IMR-90 (cell line): ENCODE measurements around the gene ALKBH6. TPM values are rescaled to one million over a fixed set of nuclear protein-coding genes. Genes with fewer than 3 reads are reported as not detected.

Experiments
- ATAC-seq: fragments of 200-7000 bp; cut with Tn5 transposase; 2 replicates; pipeline ENCODE4 v1.9.1; 2020; ENCODE audit warnings: low read depth, mild to moderate bottlenecking, moderate library complexity
- BruUV-seq: library from RNA; stranded (reverse); fragments of 400-500 nt; replicated peaks from 2 replicates; lab custom pipeline; 2021; lab: Mats Ljungman, UMichigan
- CTCF ChIA-PET: fragments of 300-600 bp; formaldehyde crosslinking; extraction: SDS; loops from one replicate; lab custom pipeline; 2021; ENCODE audit warnings: antibody characterized with exemption; lab: Yijun Ruan, JAX
- POLR2A ChIA-PET: fragments of 300-600 bp; sonication (Branson Sonifier 250); formaldehyde crosslinking; loops from one replicate; lab custom pipeline; 2022; ENCODE audit warnings: antibody characterized with exemption; ENCODE audit not compliant: unreplicated experiment; lab: Charles Lee
- DNase-seq: peaks from one replicate; pipeline ENCODE4 v3.0.0; 2013
- H2AFZ ChIP-seq: replicated peaks from 2 replicates; pipeline ENCODE3; 2013; ENCODE audit warnings: low read length, mild to moderate bottlenecking; ENCODE audit not compliant: poor library complexity
- H2AK5ac ChIP-seq: 2 replicates; pipeline ENCODE4 v1.6.1; 2013; ENCODE audit warnings: low read depth, low read length, inconsistent platforms
- H2AK9ac ChIP-seq: replicated peaks from 2 replicates; pipeline ENCODE3; 2013; ENCODE audit warnings: mild to moderate bottlenecking, low read depth, low read length, moderate library complexity; ENCODE audit not compliant: poor library complexity
- H2BK120ac ChIP-seq: 2 replicates; pipeline ENCODE4 v1.6.1; 2013; ENCODE audit warnings: low read depth, low read length, inconsistent platforms
- H2BK15ac ChIP-seq: 3 replicates; pipeline ENCODE4 v1.6.1; 2013; ENCODE audit warnings: low read depth, low read length, inconsistent platforms
- H2BK20ac ChIP-seq: 2 replicates; pipeline ENCODE4 v1.6.1; 2013; ENCODE audit warnings: low read depth, mild to moderate bottlenecking, inconsistent platforms, low read length, moderate library complexity
- H2BK5ac ChIP-seq: 2 replicates; pipeline ENCODE4 v1.6.1; 2013; ENCODE audit warnings: mild to moderate bottlenecking, low read depth, low read length, inconsistent platforms; ENCODE audit not compliant: poor library complexity, severe bottlenecking
- H3K14ac ChIP-seq: replicated peaks from 2 replicates; pipeline ENCODE4 v1.6.1; 2013; ENCODE audit warnings: low read depth, low read length, inconsistent platforms
- H3K18ac ChIP-seq: 2 replicates; pipeline ENCODE4 v1.6.1; 2013; ENCODE audit warnings: low read depth, low read length, control low read depth
- H3K23ac ChIP-seq: 2 replicates; pipeline ENCODE4 v1.6.1; 2013; ENCODE audit warnings: low read depth, low read length, inconsistent platforms
- H3K27ac ChIP-seq: 2 replicates; pipeline ENCODE4 v1.5.1; 2013; ENCODE audit warnings: mild to moderate bottlenecking, control low read depth, low read length; ENCODE audit not compliant: insufficient read depth
- H3K27me3 ChIP-seq: 2 replicates; pipeline ENCODE4 v1.6.1; 2013; ENCODE audit warnings: low read length; ENCODE audit not compliant: control insufficient read depth, insufficient read depth
- H3K36me3 ChIP-seq: 2 replicates; pipeline ENCODE4 v1.6.1; 2013; ENCODE audit warnings: low read length, mixed read lengths; ENCODE audit not compliant: control insufficient read depth, insufficient read depth
- H3K4ac ChIP-seq: 2 replicates; pipeline ENCODE4 v1.6.1; 2013; ENCODE audit warnings: low read depth, low read length, inconsistent platforms
- H3K4me1 ChIP-seq: 2 replicates; pipeline ENCODE4 v1.6.1; 2013; ENCODE audit warnings: low read length, mixed read lengths; ENCODE audit not compliant: control insufficient read depth, insufficient read depth
- H3K4me2 ChIP-seq: 2 replicates; pipeline ENCODE4 v1.6.1; 2013; ENCODE audit warnings: low read depth, mild to moderate bottlenecking, control low read depth, low read length, moderate library complexity
- H3K4me3 ChIP-seq: 2 replicates; pipeline ENCODE4 v1.5.1; 2013; ENCODE audit warnings: low read depth, mild to moderate bottlenecking, control low read depth, low read length, moderate library complexity; ENCODE audit not compliant: insufficient read depth
- H3K56ac ChIP-seq: 2 replicates; pipeline ENCODE4 v1.6.1; 2013; ENCODE audit warnings: low read length, inconsistent platforms; ENCODE audit not compliant: insufficient read depth; ENCODE audit errors: extremely low read depth
- H3K79me1 ChIP-seq, 2 experiments: 2 replicates each; pipeline ENCODE4 v1.6.1; 2013; ENCODE audit warnings: low read length in 2 of 2, inconsistent platforms in 1 of 2, low read depth in 1 of 2
- H3K9ac ChIP-seq: 2 replicates; pipeline ENCODE4 v1.6.1; 2013; ENCODE audit warnings: low read depth, low read length, control low read depth
- H3K9me1 ChIP-seq: 2 replicates; pipeline ENCODE4 v1.6.1; 2013; ENCODE audit warnings: low read length, inconsistent platforms; ENCODE audit not compliant: insufficient read depth
- H3K9me3 ChIP-seq: 2 replicates; pipeline ENCODE4 v1.6.1; 2013; ENCODE audit warnings: low read length; ENCODE audit not compliant: control insufficient read depth, insufficient read depth
- H4K20me1 ChIP-seq: 2 replicates; pipeline ENCODE4 v1.6.1; 2013; ENCODE audit warnings: low read length, inconsistent platforms; ENCODE audit not compliant: insufficient read depth
- H4K5ac ChIP-seq: 2 replicates; pipeline ENCODE4 v1.6.1; 2013; ENCODE audit warnings: mild to moderate bottlenecking, low read depth, low read length, control low read depth
- H4K8ac ChIP-seq, 2 experiments: 2 replicates each; pipeline ENCODE4 v1.6.1; 2013; ENCODE audit warnings: low read depth in 2 of 2, low read length in 2 of 2, control low read depth in 1 of 2, inconsistent platforms in 1 of 2
- H4K91ac ChIP-seq: 2 replicates; pipeline ENCODE4 v1.6.1; 2013; ENCODE audit warnings: low read depth, low read length, inconsistent platforms; ENCODE audit not compliant: insufficient read depth
- CHD1 ChIP-seq: IDR thresholded peaks from 2 replicates; pipeline ENCODE4 v1.6.1; 2012; ENCODE audit warnings: low read depth, low read length, improper control_type of control experiment
- FOS ChIP-seq: fragments of 150-350 bp; IDR thresholded peaks from 2 replicates; pipeline ENCODE4 v1.6.1; 2016; ENCODE audit warnings: low read depth, low read length
- MAFK ChIP-seq: IDR thresholded peaks from 2 replicates; pipeline ENCODE4 v1.6.1; 2012; ENCODE audit warnings: low read depth, low read length, improper control_type of control experiment
- MAZ ChIP-seq: IDR thresholded peaks from 2 replicates; pipeline ENCODE4 v1.6.1; 2012; ENCODE audit warnings: low read depth, mild to moderate bottlenecking, low read length, improper control_type of control experiment, moderate library complexity, borderline replicate concordance
- MXI1 ChIP-seq: IDR thresholded peaks from 2 replicates; pipeline ENCODE4 v1.6.1; 2012; ENCODE audit warnings: low read depth, mild to moderate bottlenecking, low read length, moderate library complexity, borderline replicate concordance
- NFE2L2 ChIP-seq: fragments of 150-350 bp; IDR thresholded peaks from 2 replicates; pipeline ENCODE4 v1.6.1; 2016; ENCODE audit warnings: low read depth, mild to moderate bottlenecking, low read length
- POLR2A ChIP-seq: IDR thresholded peaks from 2 replicates; pipeline ENCODE4 v1.6.1; 2012; ENCODE audit warnings: mild to moderate bottlenecking, low read depth, low read length
- RAD21 ChIP-seq: IDR thresholded peaks from 2 replicates; pipeline ENCODE4 v1.6.1; 2012; ENCODE audit warnings: low read length, improper control_type of control experiment
- RCOR1 ChIP-seq: IDR thresholded peaks from 2 replicates; pipeline ENCODE4 v1.6.1; 2012; ENCODE audit warnings: mild to moderate bottlenecking, low read length, improper control_type of control experiment; ENCODE audit not compliant: insufficient replicate concordance
- RFX5 ChIP-seq: IDR thresholded peaks from 2 replicates; pipeline ENCODE4 v1.8.0; 2012; ENCODE audit warnings: low read depth, mild to moderate bottlenecking, low read length, moderate library complexity
- SMC3 ChIP-seq: fragments of 150-350 bp; IDR thresholded peaks from 2 replicates; pipeline ENCODE4 v1.6.1; 2016; ENCODE audit warnings: low read depth, mild to moderate bottlenecking, antibody characterized with exemption, low read length, moderate library complexity
- WGBS, 2 experiments: methylation state at CpG; one replicate each; pipeline versions ENCODE4 v1.1.5 to v1.1.7; 2013; ENCODE audit warnings: missing lambda C conversion rate in 2 of 2; ENCODE audit not compliant: insufficient read length in 1 of 2; ENCODE audit errors: extremely low coverage in 2 of 2; 5-methylcytosine and 5-hydroxymethylcytosine counted together
- dilution Hi-C: fragments of 300-500 bp; cut with HindIII; formaldehyde crosslinking; loops from one replicate; pipeline ENCODE4 v1.14.3; 2018; ENCODE audit warnings: low sequenced_read_pairs; ENCODE audit not compliant: unreplicated experiment
- in situ Hi-C: fragments of 300-500 bp; cut with MboI; formaldehyde crosslinking; loops from 3 replicates; pipeline ENCODE4 v1.14.3; 2019; ENCODE audit warnings: low sequenced_read_pairs, inconsistent platforms, mixed read lengths
- intact Hi-C: fragments of 100-400 bp; cut with micrococcal nuclease; formaldehyde crosslinking; loops from 2 replicates; pipeline ENCODE4 v1.10.0; 2022
- polyA plus RNA-seq, 3 experiments: library from polyadenylated mRNA; depleted of rRNA; stranded (reverse); fragments of >200 nt; gene quantifications; 2 replicates each; pipeline ENCODE4 v1.2.3, GENCODE V29; 2012; ENCODE audit warnings: low replicate concordance in 1 of 3
- total RNA-seq: library from RNA; depleted of rRNA; stranded (reverse); fragments of >200 nt; gene quantifications from 2 replicates; pipeline ENCODE4 v1.2.3, GENCODE V29; 2012
- TF ChIP-seq, protein P1 (sequence below): fragments of 150-350 bp; IDR thresholded peaks from 2 replicates; pipeline ENCODE4 v1.6.1; 2016; ENCODE audit warnings: low read depth, mild to moderate bottlenecking, low read length, moderate library complexity, borderline replicate concordance
- TF ChIP-seq, protein P2 (sequence below): fragments of 150-350 bp; IDR thresholded peaks from 2 replicates; pipeline ENCODE4 v1.6.1; 2017; ENCODE audit warnings: mild to moderate bottlenecking, antibody characterized with exemption, low read length, low read depth
- TF ChIP-seq, protein P3 (sequence below): conservative IDR thresholded peaks from 2 replicates; pipeline ENCODE4 v1.5.1; 2012; ENCODE audit warnings: mild to moderate bottlenecking, low read depth, low read length, improper control_type of control experiment

ALKBH6 gene
- total and polyA plus RNA-seq, 2 of the 4 experiments (the other 2 are of a cell fraction): 12.9 to 38.7 TPM

DNA sequence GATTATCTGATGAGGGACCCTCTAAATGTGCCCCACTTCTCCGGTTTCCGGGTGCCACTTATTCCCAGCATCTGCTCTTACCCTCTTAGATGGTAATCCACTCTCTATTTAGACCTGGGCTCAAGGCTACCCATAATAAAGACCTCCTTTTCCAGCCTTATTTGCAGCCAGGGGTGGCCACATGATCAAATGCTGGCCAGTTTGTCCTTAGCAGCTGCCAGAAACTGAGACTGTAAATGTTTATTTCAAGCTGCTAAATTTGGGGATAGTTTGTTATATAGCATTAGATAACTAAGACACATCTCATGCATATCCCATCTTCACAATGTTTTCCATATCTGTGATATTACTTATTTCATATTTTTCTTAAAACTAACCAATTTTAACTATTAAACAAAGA, 29.9 kb upstream of the ALKBH6 start:
- 80% methylated on average over 1 of the region's 2 CpGs; no CpG with 5 or more reads in 1 of the 2 experiments for WGBS, 2 experiments
- Histone ChIP-seq H3K79me1 (peaks cover 4 to 21% of the 10 kb centered on the region in 2 experiments; a peak in 3 of 4 replicates), H3K9me3 (no peaks in the 10 kb centered on the region), H4K91ac (no peak overlapping the region), H3K14ac (no peak overlapping the region), H3K18ac (no peak overlapping the region), H3K9ac (no peak overlapping the region), H4K5ac (no peak overlapping the region), H3K4me1 (peaks cover 9% of the 10 kb centered on the region), H2AK9ac (no peak overlapping the region), H3K4me3 (no peak overlapping the region), H2AK5ac (no peak overlapping the region), H3K23ac (no peak overlapping the region), H2AFZ (no peak overlapping the region), H2BK15ac (no peak overlapping the region), H3K9me1 (no peaks in the 10 kb centered on the region; the same call in 1 of the 2 replicates), H2BK5ac (no peak overlapping the region), H3K27ac (peak overlapping the region; percentile 37; the same call in 1 of the 2 replicates), H3K36me3 (peaks cover 5% of the 10 kb centered on the region), H2BK120ac (no peak overlapping the region), H4K20me1 (no peaks in the 10 kb centered on the region), H3K4me2 (no peak overlapping the region), H3K4ac (no peak overlapping the region), H4K8ac (no peak overlapping the region), H3K56ac (no peak overlapping the region), H3K27me3 (no peaks in the 10 kb centered on the region), H2BK20ac (no peak overlapping the region)
- DNase-seq (no peak), ATAC-seq (no peak)
- no peak for TF ChIP-seq MXI1
- no peak for TF ChIP-seq NFE2L2
- TF ChIP-seq, protein P1, sequence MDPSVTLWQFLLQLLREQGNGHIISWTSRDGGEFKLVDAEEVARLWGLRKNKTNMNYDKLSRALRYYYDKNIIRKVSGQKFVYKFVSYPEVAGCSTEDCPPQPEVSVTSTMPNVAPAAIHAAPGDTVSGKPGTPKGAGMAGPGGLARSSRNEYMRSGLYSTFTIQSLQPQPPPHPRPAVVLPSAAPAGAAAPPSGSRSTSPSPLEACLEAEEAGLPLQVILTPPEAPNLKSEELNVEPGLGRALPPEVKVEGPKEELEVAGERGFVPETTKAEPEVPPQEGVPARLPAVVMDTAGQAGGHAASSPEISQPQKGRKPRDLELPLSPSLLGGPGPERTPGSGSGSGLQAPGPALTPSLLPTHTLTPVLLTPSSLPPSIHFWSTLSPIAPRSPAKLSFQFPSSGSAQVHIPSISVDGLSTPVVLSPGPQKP: no peak
- no peak for TF ChIP-seq MAZ
- TF ChIP-seq RFX5: no peak
- TF ChIP-seq, protein P2, sequence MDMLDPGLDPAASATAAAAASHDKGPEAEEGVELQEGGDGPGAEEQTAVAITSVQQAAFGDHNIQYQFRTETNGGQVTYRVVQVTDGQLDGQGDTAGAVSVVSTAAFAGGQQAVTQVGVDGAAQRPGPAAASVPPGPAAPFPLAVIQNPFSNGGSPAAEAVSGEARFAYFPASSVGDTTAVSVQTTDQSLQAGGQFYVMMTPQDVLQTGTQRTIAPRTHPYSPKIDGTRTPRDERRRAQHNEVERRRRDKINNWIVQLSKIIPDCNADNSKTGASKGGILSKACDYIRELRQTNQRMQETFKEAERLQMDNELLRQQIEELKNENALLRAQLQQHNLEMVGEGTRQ: no peak
- no peak for TF ChIP-seq CHD1
- TF ChIP-seq, protein P3, sequence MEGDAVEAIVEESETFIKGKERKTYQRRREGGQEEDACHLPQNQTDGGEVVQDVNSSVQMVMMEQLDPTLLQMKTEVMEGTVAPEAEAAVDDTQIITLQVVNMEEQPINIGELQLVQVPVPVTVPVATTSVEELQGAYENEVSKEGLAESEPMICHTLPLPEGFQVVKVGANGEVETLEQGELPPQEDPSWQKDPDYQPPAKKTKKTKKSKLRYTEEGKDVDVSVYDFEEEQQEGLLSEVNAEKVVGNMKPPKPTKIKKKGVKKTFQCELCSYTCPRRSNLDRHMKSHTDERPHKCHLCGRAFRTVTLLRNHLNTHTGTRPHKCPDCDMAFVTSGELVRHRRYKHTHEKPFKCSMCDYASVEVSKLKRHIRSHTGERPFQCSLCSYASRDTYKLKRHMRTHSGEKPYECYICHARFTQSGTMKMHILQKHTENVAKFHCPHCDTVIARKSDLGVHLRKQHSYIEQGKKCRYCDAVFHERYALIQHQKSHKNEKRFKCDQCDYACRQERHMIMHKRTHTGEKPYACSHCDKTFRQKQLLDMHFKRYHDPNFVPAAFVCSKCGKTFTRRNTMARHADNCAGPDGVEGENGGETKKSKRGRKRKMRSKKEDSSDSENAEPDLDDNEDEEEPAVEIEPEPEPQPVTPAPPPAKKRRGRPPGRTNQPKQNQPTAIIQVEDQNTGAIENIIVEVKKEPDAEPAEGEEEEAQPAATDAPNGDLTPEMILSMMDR: no peak
- TF ChIP-seq POLR2A: no peak
- TF ChIP-seq SMC3: no peak
- TF ChIP-seq FOS: no peak
- TF ChIP-seq RCOR1: no peak
- no peak for TF ChIP-seq MAFK
- TF ChIP-seq RAD21: no peak
- intact Hi-C loops: no loop called here
- dilution Hi-C loops: no loop called here
- CTCF ChIA-PET: interaction anchor here (0.7 kb wide), 1 partner anchor 157 kb away, joined by 4 read pairs; no protein-coding TSS in a partner anchor
- BruUV-seq: no TSS peak
- POLR2A ChIA-PET: no interaction called here
- in situ Hi-C loops: no loop called here
